ENCODE measurements around the gene AAK1.
"Not testable (repeated sequence)": the region's sequence is repeated elsewhere in the genome, so short reads cannot be mapped to it uniquely, and the experiment has no call there.

Gene AAK1

GRCh38 chr2:69424419-69424818 is 219.1 kb downstream of the AAK1 start:
- Histone ChIP-seq H3K27ac (ENCODE audit: low read length) (no peak overlapping the region), H3K4me3 (ENCODE audit: low read depth in 1 of 2, low read length in 2 of 2) (no peak overlapping the region), H3K4me2 (ENCODE audit: insufficient read depth, low read length) (no peak overlapping the region), H4K20me1 (ENCODE audit: insufficient read depth, low read length) (no peaks in the 10 kb centered on the region), H3K79me2 (ENCODE audit: insufficient read depth, low read length) (0 out of 2 replicates have a peak, but pooled peaks cover 3% of the 10 kb centered on the region), H3K27me3 (ENCODE audit: insufficient read depth, low read length, poor library complexity) (no peaks in the 10 kb centered on the region), H3K9ac (ENCODE audit: low read depth, low read length) (no peak overlapping the region), H3K4me1 (ENCODE audit: insufficient read depth, low read length) (no peaks in the 10 kb centered on the region), H3K36me3 (ENCODE audit: insufficient read depth, low read length) (peaks cover 53% of the 10 kb centered on the region), H3K9me3 (ENCODE audit: insufficient read depth, low read length, severe bottlenecking) (no peaks in the 10 kb centered on the region), H2AFZ (ENCODE audit: low read depth, low read length) (no peak overlapping the region)
- ATAC-seq (ENCODE audit: insufficient read depth, low read depth) = no peak
- TF ChIP-seq EZH2 (IDR thresholded peaks at IDR 0.05; ENCODE audit: borderline replicate concordance, low read depth, low read length, severe bottlenecking) = no peak
- no peak for TF ChIP-seq CTCF (IDR thresholded peaks at IDR 0.05; ENCODE audit: borderline replicate concordance, extremely low read depth, low read length, poor library complexity, severe bottlenecking)
- no peak for DNase-seq

- ATAC-seq (ENCODE audit: insufficient read depth, low read depth) = no peak
- 0 out of 2 replicates have a peak, but pooled peaks cover 3% of the 10 kb centered on the region for H3K79me2 ChIP-seq (ENCODE audit: insufficient read depth, low read length)
Observed at GRCh38 chr2:69422198-69422597, 221.3 kb downstream of the AAK1 start.

GRCh38 chr2:69419111-69419510 is 224.4 kb downstream of the AAK1 start:
- not testable (repeated sequence) for H2AFZ ChIP-seq (ENCODE audit: low read depth, low read length); H3K9me3 ChIP-seq (ENCODE audit: insufficient read depth, low read length, severe bottlenecking); H3K4me1 ChIP-seq (ENCODE audit: insufficient read depth, low read length); H3K79me2 ChIP-seq (ENCODE audit: insufficient read depth, low read length); H4K20me1 ChIP-seq (ENCODE audit: insufficient read depth, low read length); H3K9ac ChIP-seq (ENCODE audit: low read depth, low read length); DNase-seq; H3K27me3 ChIP-seq (ENCODE audit: insufficient read depth, low read length, poor library complexity); H3K4me3 ChIP-seq (ENCODE audit: low read depth in 1 of 2, low read length in 2 of 2); ATAC-seq (ENCODE audit: insufficient read depth, low read depth); H3K4me2 ChIP-seq (ENCODE audit: insufficient read depth, low read length); H3K27ac ChIP-seq (ENCODE audit: low read length)
- peaks cover 54% of the 10 kb centered on the region for H3K36me3 ChIP-seq (ENCODE audit: insufficient read depth, low read length)

More at GRCh38 chr2:69422198-69422597, 221.3 kb downstream of the AAK1 start:
- no peak for DNase-seq
- Histone ChIP-seq H3K4me1 (ENCODE audit: insufficient read depth, low read length) (no peaks in the 10 kb centered on the region), H3K4me3 (ENCODE audit: low read depth in 1 of 2, low read length in 2 of 2) (no peak overlapping the region), H3K9ac (ENCODE audit: low read depth, low read length) (no peak overlapping the region), H4K20me1 (ENCODE audit: insufficient read depth, low read length) (no peaks in the 10 kb centered on the region), H3K9me3 (ENCODE audit: insufficient read depth, low read length, severe bottlenecking) (no peaks in the 10 kb centered on the region), H3K4me2 (ENCODE audit: insufficient read depth, low read length) (no peak overlapping the region), H3K36me3 (ENCODE audit: insufficient read depth, low read length) (peaks cover 53% of the 10 kb centered on the region), H3K27me3 (ENCODE audit: insufficient read depth, low read length, poor library complexity) (no peaks in the 10 kb centered on the region), H2AFZ (ENCODE audit: low read depth, low read length) (no peak overlapping the region), H3K27ac (ENCODE audit: low read length) (no peak overlapping the region)
- no peak for TF ChIP-seq CTCF (IDR thresholded peaks at IDR 0.05; ENCODE audit: borderline replicate concordance, extremely low read depth, low read length, poor library complexity, severe bottlenecking)
- no peak for TF ChIP-seq EZH2 (IDR thresholded peaks at IDR 0.05; ENCODE audit: borderline replicate concordance, low read depth, low read length, severe bottlenecking)

GRCh38 chr2:69416147-69416546 is 227.4 kb downstream of the AAK1 start:
- H3K4me2 ChIP-seq (ENCODE audit: insufficient read depth, low read length) = no peak overlapping the region
- no peak for DNase-seq
- no peak for ATAC-seq (ENCODE audit: insufficient read depth, low read depth)

More at GRCh38 chr2:69416147-69416546, 227.4 kb downstream of the AAK1 start:
- H3K9ac ChIP-seq (ENCODE audit: low read depth, low read length) = no peak overlapping the region
- peaks cover 51% of the 10 kb centered on the region for H3K36me3 ChIP-seq (ENCODE audit: insufficient read depth, low read length)
- H3K4me1 ChIP-seq (ENCODE audit: insufficient read depth, low read length) = no peaks in the 10 kb centered on the region
- no peaks in the 10 kb centered on the region for H3K79me2 ChIP-seq (ENCODE audit: insufficient read depth, low read length)
- H3K9me3 ChIP-seq (ENCODE audit: insufficient read depth, low read length, severe bottlenecking) = no peaks in the 10 kb centered on the region
- H3K27me3 ChIP-seq (ENCODE audit: insufficient read depth, low read length, poor library complexity) = no peaks in the 10 kb centered on the region
- H3K27ac ChIP-seq (ENCODE audit: low read length) = no peak overlapping the region
- TF ChIP-seq CTCF (IDR thresholded peaks at IDR 0.05; ENCODE audit: borderline replicate concordance, extremely low read depth, low read length, poor library complexity, severe bottlenecking) = no peak
- no peak for TF ChIP-seq EZH2 (IDR thresholded peaks at IDR 0.05; ENCODE audit: borderline replicate concordance, low read depth, low read length, severe bottlenecking)
- no peak overlapping the region for H3K4me3 ChIP-seq (ENCODE audit: low read depth in 1 of 2, low read length in 2 of 2)
- no peaks in the 10 kb centered on the region for H4K20me1 ChIP-seq (ENCODE audit: insufficient read depth, low read length)
- H2AFZ ChIP-seq (ENCODE audit: low read depth, low read length) = no peak overlapping the region
